ENCODE data around the gene RARRES1.

The RARRES1 gene

GRCh38 chr3:158731938-158732855, at the start of gene RARRES1:
TSS of gene RARRES1 (minus strand) at chr3:158732457. CDS start at chr3:158732415, 42 bp downstream.
- peak; percentile 44 for DNase-seq

GRCh38 chr3:158781849-158782248, 49.6 kb upstream of the RARRES1 start:
- DNase-seq, result no peak

GRCh38 chr3:158781191-158781590, 48.9 kb upstream of the RARRES1 start:
- no peak for DNase-seq

- DNase-seq, result no peak
Measured at GRCh38 chr3:158780766-158781165, 48.5 kb upstream of the RARRES1 start.

- DNase-seq, result no peak
Measured at GRCh38 chr3:158777161-158777873, 45.1 kb upstream of the RARRES1 start.

- no peak for DNase-seq
Measured at GRCh38 chr3:158776531-158776930, 44.3 kb upstream of the RARRES1 start.

GRCh38 chr3:158775426-158776410, 43.5 kb upstream of the RARRES1 start:
- no peak for DNase-seq

GRCh38 chr3:158774965-158775364, 42.7 kb upstream of the RARRES1 start:
- no peak for DNase-seq

GRCh38 chr3:158773845-158774830, 41.9 kb upstream of the RARRES1 start:
- DNase-seq, result no peak

GRCh38 chr3:158773166-158773565, 40.9 kb upstream of the RARRES1 start:
- DNase-seq, result no peak

- DNase-seq, result no peak
Measured at GRCh38 chr3:158771982-158772381, 39.7 kb upstream of the RARRES1 start.

GRCh38 chr3:158771577-158771976, 39.3 kb upstream of the RARRES1 start:
- no peak for DNase-seq

- no peak for DNase-seq
Measured at GRCh38 chr3:158770741-158771350, 38.6 kb upstream of the RARRES1 start.

- DNase-seq, result no peak
Measured at GRCh38 chr3:158769952-158770740, 37.9 kb upstream of the RARRES1 start.

- no peak for DNase-seq
Measured at GRCh38 chr3:158769549-158769948, 37.3 kb upstream of the RARRES1 start.

- DNase-seq, result no peak
Measured at GRCh38 chr3:158768881-158769543, 36.8 kb upstream of the RARRES1 start.

GRCh38 chr3:158768361-158768787, 36.1 kb upstream of the RARRES1 start:
- no peak for DNase-seq

- no peak for DNase-seq
Measured at GRCh38 chr3:158766364-158766763, 34.1 kb upstream of the RARRES1 start.

GRCh38 chr3:158765518-158766205, 33.4 kb upstream of the RARRES1 start:
- DNase-seq, result no peak

Measured in activated CD4-positive, alpha-beta T cell treated with anti-CD3 and anti-CD28 coated beads, Interleukin-2, amount 50 U/mL, for 16 hours (primary cell).